Neural crest cell (in vitro differentiated cells): Measurements from ENCODE around the gene AMPD3. TPM values are rescaled to one million over a fixed set of nuclear protein-coding genes. Genes with fewer than 3 reads are reported as not detected.
A peak's percentile ranks its signal among the peaks of the same experiment; 100 is the strongest.

Experiments used
- DNase-seq: peaks from one replicate; pipeline ENCODE4 v3.0.0; 2021; ENCODE audit warnings: low read depth, mixed read lengths, low spot score
- H3K27ac Mint-ChIP-seq: one replicate; pipeline ENCODE4 v1.8.0; 2021; ENCODE audit warnings: mild to moderate bottlenecking, mixed read lengths; ENCODE audit not compliant: unreplicated experiment
- H3K27me3 Mint-ChIP-seq: 2 replicates; pipeline ENCODE4 v1.8.0; 2021; ENCODE audit warnings: low read depth, mild to moderate bottlenecking, mixed read lengths
- H3K36me3 Mint-ChIP-seq: 2 replicates; pipeline ENCODE4 v1.8.0; 2021; ENCODE audit warnings: low read depth, mild to moderate bottlenecking, mixed read lengths
- H3K4me1 Mint-ChIP-seq: 2 replicates; pipeline ENCODE4 v1.8.0; 2021; ENCODE audit warnings: mixed read lengths
- H3K4me3 Mint-ChIP-seq: one replicate; pipeline ENCODE4 v1.8.0; 2021; ENCODE audit warnings: mild to moderate bottlenecking, mixed read lengths
- H3K9me3 Mint-ChIP-seq: 2 replicates; pipeline ENCODE4 v1.8.0; 2021; ENCODE audit warnings: mixed read lengths
- CTCF ChIP-seq: fragments of 200-600 bp; sonication (generic); conservative IDR thresholded peaks from 2 replicates; pipeline ENCODE4 v1.5.0; 2021; ENCODE audit warnings: antibody characterized with exemption, mild to moderate bottlenecking
- total RNA-seq: library from RNA; stranded (reverse); gene quantifications from 2 replicates; pipeline ENCODE4 v1.2.1, GENCODE V29; 2021

AMPD3 gene
- total RNA-seq, 1 donor from 2014 or later, result 2.2 TPM

GRCh38 chr11:10496296-10496936, 41.4 kb downstream of the AMPD3 start:
- peaks cover 3% of the 10 kb centered on the region for H3K9me3 Mint-ChIP-seq
- peaks cover 5% of the 10 kb centered on the region for H3K4me1 Mint-ChIP-seq
- no peak for DNase-seq
- TF ChIP-seq CTCF, result no peak
- H3K27ac Mint-ChIP-seq, result no peak overlapping the region
- no peak overlapping the region for H3K4me3 Mint-ChIP-seq
- peaks cover under 1% of the 10 kb centered on the region for H3K36me3 Mint-ChIP-seq
- H3K27me3 Mint-ChIP-seq, result no peaks in the 10 kb centered on the region

GRCh38 chr11:10497371-10498021, 42.4 kb downstream of the AMPD3 start:
- DNase-seq, result no peak
- no peak overlapping the region for H3K4me3 Mint-ChIP-seq
- H3K9me3 Mint-ChIP-seq, result peaks cover 3% of the 10 kb centered on the region
- TF ChIP-seq CTCF, result no peak
- peak overlapping the region; percentile 29 for H3K27ac Mint-ChIP-seq
- peaks cover 4% of the 10 kb centered on the region for H3K4me1 Mint-ChIP-seq
- no peaks in the 10 kb centered on the region for H3K36me3 Mint-ChIP-seq
- H3K27me3 Mint-ChIP-seq, result no peaks in the 10 kb centered on the region

DNA sequence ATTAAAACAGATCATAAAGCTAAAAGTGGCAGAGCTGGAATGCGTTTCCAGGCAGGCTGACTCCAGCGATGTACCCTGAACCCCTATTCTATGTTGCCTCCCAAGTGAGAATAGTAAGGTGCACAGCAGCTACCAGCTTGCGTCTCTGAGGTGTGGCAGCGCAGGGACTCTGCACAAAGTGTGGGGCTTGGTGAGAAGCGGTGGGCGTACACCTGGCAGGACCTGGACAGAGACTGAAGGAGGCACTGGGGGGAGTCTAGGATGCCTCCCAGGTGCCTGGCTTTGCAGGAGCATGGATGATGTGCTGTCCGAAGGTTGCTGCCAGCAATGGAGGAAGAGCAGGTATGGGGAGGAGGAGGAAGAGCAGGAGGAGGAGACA, 42.9 kb downstream of the AMPD3 start:
- peak overlapping the region; percentile 73 for H3K27ac Mint-ChIP-seq
- peaks cover 4% of the 10 kb centered on the region for H3K9me3 Mint-ChIP-seq
- H3K4me3 Mint-ChIP-seq, result no peak overlapping the region
- H3K4me1 Mint-ChIP-seq, result peaks cover 5% of the 10 kb centered on the region
- no peak for TF ChIP-seq CTCF
- no peak for DNase-seq
- no peaks in the 10 kb centered on the region for H3K36me3 Mint-ChIP-seq
- H3K27me3 Mint-ChIP-seq, result no peaks in the 10 kb centered on the region

- no peak for DNase-seq
- Mint-ChIP-seq H3K4me3 (no peak overlapping the region), H3K27ac (no peak overlapping the region), H3K27me3 (no peaks in the 10 kb centered on the region), H3K9me3 (peaks cover 5% of the 10 kb centered on the region), H3K4me1 (peaks cover 10% of the 10 kb centered on the region), H3K36me3 (no peaks in the 10 kb centered on the region)
- TF ChIP-seq CTCF, result no peak
Observed at GRCh38 chr11:10498426-10499250, 43.6 kb downstream of the AMPD3 start.

GRCh38 chr11:10499452-10499851, 44.4 kb downstream of the AMPD3 start:
- Mint-ChIP-seq H3K36me3 (no peaks in the 10 kb centered on the region), H3K27ac (no peak overlapping the region), H3K4me1 (peaks cover 18% of the 10 kb centered on the region), H3K9me3 (peaks cover 2% of the 10 kb centered on the region), H3K27me3 (no peaks in the 10 kb centered on the region), H3K4me3 (no peak overlapping the region)
- no peak for DNase-seq
- TF ChIP-seq CTCF, result no peak
